Medulla oblongata (tissue), 1 donor: ENCODE results near the gene LRRC14B.
"Not testable (repeated sequence)": the region's sequence is repeated elsewhere in the genome, so short reads cannot be mapped to it uniquely, and the experiment has no call there.

ENCODE experiments used
- DNase-seq: peaks from one replicate; pipeline ENCODE4 v3.0.0-alpha.2; 2015; ENCODE audit errors: extremely low spot score

The LRRC14B gene

DNA sequence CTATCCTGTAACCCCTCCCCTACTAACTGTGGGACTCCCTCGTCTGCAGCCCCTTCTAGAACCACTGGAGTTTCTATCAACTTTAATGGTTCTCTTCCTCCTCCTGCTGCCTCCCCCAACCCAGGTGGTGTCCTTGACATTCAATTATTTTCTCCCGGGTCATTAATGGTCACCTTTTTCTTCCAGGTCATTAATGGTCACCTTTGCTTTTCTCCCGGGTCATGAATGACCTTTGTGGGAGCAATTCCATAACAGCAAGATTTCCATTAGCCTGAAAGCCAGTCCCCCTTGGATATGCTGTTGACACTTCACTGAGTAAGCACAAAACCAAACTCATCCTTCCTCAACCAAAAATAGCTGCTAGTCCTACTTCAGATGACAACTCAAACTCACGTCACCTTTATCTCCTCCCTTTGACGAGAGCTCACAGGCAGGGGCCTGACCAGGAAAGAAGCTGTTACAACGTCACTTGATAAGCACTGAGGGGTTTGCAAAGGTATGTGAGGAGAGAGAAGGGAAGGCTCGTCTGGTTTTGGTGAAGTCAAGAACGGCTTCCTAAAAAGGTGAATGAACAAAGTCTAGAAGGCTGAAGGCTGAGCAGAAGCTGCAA, 15.7 kb downstream of the LRRC14B start:
- DNase-seq: no peak

DNA sequence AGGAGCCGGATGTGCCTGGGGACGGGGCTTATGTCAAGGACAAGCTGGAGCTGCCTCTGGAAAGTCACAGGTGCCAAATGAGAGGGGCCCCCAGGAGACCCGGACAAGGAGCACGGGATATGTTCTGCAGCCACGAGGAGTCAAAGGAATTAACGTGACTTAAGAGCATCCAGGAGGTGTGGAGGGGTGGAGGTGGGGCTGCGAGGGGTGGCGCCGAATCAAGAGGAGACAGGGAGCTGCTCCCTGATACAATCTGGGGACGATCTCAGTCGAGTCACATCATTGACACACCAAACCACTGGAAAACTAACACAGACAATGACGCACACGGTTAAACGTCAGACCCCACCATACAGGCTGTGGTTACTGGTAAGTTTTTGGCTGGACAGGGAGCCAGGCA, 16.3 kb downstream of the LRRC14B start:
- DNase-seq: no peak

DNA sequence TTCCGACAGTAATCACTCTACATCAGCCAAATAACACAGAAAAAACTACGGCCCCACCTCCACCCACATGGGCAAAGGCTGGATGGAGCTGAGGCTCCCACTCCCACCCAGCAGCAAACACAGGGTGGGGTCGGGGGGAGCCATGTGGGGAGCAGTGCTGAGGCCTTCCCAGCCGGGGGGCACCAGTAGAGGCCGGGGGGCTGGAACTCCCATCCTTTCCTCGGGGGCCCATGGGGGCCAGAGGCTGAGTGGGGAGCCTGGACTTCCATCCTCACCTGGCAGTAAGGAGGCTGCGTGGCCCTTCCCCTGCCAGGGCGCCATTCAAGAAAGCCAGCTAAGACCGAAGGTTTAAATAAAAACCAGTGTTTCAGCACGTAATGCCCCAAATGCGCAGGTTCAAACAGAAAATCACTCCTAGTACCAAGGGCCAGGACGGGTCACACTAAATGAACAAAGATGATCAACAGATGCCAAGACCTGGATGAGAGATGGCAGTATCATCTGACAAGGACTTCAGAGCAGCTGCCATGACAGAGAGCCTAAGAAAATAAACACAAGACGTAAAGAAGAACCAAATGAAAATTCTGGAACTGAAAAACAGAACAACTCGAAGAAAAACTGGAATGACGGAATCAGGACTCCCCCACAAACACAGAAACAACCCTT, 17.3 kb downstream of the LRRC14B start:
- no peak for DNase-seq

DNA sequence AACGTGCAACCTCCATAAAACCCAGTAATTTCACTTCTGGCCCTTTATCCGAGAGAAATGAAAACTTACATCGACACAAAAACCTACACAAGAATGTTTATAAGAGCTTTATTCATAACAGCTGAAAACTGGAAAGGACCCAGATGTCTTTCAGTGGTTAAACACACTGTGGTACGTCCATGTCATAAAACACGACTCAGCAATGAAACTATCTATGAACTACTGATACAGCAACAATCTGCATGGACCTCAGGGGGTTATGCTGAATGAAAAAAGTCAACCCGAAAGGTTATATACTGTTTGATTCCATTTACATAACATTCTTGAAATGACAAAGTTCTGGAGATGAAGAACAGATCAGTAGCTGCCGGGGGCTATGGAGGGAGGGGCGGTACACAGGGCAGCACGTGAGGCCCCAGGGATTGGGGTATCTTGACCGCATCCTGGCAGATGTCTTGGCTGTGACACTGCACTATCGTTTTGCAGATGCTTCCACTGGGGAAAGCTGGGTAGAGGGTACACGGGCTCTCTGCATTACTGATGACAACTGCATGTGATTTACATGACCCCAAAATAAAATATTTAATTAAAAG, 22.6 kb downstream of the LRRC14B start:
- DNase-seq: no peak

DNA sequence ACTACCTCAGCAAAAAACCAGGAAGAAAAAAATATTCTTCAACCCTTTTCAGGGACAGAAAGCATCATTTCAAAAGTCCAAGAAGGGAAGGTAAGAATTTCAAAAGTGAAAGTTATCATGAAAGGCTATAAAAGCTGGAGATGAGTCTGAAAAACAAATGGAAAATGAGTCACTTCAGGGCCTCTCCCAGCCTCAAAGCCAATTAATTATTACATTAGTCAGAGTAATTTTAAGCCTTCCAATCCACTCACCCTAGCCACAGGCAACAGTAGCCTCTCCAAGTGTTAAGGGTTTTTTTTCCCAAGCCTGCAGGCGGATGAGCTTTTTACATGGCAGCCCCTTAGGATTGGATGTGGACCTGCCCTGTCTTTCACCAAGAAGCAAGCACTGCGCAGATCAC, 24.0 kb downstream of the LRRC14B start:
- not testable (repeated sequence) for DNase-seq

DNA sequence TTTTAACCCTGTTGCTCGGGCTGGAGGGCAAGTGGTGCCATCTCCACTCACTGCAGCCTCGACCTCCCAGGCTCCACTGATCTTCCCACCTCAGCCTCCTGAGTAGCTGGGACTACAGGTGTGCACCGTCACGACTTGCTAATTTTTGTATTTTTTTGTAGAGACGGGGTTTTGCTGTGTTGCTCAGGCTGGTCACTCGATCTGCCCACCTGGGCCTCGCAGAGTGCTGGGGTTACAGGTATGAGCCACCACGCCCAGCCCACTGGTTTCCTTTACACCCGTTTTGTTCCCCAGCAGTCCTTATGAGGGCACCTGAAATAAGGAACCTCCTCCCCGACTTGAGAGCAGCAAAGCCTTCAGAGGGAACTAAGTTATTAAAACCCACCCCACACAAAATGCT, 24.8 kb downstream of the LRRC14B start:
- not testable (repeated sequence) for DNase-seq

DNA sequence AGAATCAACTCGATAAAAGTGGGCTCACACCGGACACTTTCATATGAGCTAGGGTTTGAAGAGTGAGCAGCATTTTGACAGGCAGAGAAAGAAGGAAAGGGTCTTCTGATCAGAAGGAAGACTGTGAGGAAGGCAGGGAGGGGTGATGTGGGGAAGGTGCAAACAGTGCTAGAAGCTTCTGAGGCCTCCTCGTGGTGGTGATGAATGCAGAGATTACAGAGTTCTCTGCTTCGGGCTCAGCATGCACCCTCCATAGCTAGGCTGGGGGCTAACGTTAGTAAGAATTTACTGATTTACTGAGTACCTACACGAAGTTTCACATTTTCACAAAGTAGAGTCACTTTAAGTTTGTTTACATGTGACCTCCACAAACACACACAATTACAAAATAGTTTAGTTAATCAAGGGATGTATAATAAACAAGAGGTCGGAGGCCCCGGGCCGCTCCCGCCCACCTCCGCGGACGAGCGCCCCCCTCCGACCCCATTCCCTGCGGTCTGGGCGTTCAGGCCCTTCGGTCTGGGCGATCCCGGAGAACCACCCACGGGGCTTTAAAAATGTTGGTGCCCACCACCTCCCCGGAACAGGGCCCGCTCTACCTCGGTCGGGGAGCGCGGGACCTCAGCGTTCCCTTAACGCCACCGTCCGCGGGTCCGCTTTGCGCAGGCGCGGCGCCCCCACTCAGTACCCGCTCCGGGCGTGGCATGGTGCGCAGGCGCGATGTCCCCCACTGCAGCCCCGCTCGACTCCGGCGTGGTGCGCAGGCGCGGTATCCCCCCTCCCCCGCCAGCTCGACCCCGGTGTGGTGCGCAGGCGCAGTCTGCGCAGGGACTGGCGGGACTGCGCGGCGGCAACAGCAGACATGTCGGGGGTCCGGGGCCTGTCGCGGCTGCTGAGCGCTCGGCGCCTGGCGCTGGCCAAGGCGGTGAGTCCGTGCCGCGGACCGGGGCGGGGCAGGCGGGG, 26.5 kb downstream of the LRRC14B start, which contains the start of the genes CCDC127 and SDHA:
Gene CCDC127, minus strand, starts transcription at position 660 of the 963 bp plus-strand sequence. CDS start 1,304 bp downstream, outside the sequence.
Gene SDHA, plus strand, starts transcription at position 827 of the 963 bp plus-strand sequence. Its CDS starts 36 bp downstream, at position 863.
- peak; percentile 96 for DNase-seq

DNA sequence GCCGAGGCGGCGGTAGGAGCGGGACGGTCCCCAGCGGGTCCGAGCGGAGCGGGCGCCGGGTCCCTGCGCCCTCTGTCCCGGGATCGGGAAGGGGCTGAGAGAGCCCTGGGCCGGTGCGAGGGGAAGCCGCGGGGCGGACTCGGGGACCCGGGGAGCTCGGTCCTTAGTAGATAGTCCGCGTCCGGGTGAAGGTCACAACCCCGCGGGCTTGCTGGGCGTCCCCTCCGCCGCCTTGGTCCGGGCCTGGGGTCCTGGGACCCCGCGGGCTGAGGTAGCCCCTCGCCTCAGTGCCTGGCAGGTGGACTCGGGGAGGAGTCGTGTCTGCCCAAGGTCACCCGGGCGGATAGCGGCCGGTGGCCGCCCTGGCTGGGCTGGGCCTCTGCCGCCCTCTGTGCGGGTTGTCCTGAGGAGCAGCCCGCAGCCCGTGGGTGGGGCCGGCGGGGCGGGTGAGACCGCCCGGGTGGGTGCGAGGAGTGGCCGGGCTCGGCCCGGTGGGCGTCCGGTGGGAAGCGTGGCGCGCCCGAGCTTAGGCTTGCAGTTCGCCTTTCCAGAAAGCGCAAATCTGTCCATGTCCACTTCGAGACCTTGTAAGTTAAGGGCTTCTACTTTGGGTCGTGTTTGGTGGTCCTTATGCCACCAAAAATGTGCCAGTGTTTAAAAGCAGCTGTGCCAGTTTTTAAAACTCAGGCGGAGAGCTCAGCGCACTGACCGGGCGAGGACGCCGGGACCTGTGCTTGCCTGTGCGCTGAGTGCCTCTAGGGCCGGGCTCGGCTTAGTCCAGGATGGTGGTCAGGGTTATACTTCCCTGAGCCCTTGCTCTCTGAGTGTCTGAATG, 27.4 kb downstream of the LRRC14B start:
- DNase-seq: peak; percentile 44

DNA sequence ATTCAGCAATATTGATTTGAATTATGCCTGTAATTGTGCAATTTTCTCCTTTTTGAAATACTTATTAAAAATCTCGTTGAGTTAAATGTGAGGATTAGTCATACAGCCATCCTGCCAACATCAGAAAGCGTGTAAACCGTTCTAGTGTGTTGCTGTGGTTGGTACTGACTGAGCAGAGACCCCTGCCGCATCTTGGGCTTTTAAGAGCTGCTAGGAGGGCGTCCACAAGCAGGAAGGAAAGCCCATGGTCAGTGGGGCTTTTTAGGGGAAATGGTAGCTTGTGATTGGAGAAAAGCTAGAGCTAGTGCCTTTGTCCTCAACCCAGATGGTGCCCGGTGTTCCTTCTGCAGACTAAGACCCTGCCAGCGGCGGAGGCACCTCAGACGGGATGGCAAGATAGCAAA, 28.2 kb downstream of the LRRC14B start:
- DNase-seq: peak; percentile 43

DNA sequence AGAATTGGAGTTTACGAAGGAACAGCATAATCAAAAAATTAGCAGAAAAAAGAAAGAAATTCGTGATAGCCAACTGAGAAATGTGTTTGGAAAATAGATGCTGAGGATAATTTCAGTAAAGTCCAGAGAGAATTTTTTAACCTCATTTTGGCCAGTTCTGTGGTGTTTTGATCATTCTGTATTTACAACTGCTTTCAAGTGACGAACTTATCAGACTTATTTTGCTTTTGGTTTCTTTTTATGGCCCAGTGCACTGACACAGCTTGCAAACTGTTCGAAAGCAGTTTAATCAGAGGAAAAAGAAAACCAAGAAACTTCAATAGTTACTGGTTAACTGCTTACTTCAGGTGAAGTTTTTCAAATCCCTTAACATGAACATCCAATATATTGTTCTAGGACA, 28.7 kb downstream of the LRRC14B start:
- DNase-seq: peak; percentile 14

DNA sequence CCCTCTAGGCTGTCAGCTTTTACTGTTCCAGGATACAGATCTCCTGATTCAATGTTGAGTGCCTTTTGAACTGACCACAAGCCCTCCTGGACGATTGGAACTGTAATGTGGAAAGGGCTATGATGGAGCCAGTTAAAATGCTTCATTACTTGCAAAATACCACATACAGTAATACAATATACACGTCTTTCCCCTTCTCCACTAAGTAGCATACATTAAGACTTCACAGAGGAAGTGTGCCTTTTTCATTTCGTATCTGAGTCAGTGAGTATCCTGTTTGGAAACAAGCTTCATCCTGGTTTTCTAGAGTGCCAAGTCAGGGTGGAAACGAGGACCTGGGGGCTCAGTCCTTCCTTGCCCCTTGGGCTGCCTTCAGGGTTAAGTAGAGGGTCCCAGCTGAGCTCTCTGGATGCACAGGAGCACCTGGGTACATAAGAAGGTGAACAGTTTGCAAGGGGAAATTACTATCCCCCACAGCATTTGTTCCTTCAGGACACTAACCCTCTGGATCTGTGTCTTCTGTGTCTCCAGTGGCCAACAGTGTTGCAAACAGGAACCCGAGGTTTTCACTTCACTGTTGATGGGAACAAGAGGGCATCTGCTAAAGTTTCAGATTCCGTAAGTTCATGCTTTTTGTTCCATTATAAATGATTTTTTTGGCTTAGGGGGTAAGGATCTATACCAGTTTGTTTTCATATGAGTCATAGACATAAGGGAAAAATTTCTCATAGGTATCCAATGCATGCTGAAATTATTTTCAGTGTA, 31.8 kb downstream of the LRRC14B start:
- DNase-seq: not testable (repeated sequence)

DNA sequence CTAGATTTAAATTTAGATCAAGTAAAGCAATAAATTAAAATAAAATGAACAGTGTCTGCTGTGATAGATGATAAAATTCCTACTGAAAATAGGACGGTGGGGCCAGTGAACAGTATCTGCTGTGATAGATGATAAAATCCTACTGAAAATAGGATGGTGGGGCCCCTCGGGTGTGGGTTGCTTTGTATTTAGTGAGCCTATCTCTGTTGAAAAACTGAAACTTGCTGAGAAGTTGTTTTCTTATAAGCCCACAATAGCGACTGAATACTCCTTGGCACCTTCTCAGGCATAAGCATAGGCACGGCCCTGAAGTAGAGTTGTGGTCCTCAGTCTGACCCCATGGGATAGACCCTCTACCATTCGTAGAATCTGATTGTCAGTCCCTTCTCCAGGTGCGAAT, 32.5 kb downstream of the LRRC14B start:
- DNase-seq: no peak

DNA sequence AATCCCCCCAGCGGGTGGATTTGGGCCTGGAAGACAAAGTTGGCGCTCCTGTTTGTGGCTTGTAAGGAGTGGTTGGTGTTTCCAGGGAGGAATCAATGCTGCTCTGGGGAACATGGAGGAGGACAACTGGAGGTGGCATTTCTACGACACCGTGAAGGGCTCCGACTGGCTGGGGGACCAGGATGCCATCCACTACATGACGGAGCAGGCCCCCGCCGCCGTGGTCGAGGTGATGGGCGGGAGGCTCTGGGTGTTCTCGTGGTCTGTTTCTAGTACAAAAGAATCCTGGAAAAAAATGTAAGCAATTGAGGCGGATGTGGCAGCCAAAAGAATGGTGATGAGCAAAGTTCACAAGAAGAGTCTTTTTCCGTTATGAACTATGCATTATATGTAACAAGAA, 34.0 kb downstream of the LRRC14B start:
- DNase-seq: no peak

DNA sequence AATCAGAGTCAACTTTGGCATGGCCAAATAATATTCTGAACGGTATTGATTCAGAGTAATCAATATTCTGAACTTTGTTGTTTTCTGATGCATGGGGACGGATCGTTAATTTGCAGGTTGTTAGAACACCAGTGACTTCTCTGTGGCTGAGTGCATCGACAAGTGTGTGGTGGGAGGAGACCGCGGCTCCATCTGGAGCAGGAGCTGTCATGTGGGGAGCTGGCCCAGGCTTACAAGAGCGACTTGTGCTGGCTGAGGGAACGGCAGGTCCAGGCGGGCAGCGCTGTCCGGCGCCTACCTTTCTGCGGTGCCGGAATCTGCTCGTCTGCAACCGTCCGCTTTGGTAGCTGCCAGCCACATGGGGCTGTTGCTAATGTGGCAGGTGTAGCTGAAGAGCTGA, 36.1 kb downstream of the LRRC14B start:
- not testable (repeated sequence) for DNase-seq

DNA sequence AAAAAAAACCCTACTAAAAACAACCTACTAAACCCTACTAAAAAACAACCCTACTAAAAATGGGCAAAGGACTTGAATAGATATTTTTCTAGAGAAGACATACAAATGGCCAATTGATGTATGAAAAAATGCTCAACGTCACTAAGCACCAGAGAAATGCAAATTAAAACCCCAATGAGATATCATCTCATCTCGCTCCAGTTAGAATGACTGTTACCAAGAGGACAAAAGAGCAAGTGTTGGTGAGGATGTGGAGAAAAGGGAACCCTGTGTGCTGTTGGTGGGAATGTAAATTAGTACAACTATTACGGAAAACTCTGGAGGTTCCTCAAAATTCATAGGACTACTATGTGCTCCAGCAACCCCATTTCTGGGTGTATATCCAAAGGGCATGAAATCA, 37.6 kb downstream of the LRRC14B start:
- DNase-seq: peak; percentile 20

DNA sequence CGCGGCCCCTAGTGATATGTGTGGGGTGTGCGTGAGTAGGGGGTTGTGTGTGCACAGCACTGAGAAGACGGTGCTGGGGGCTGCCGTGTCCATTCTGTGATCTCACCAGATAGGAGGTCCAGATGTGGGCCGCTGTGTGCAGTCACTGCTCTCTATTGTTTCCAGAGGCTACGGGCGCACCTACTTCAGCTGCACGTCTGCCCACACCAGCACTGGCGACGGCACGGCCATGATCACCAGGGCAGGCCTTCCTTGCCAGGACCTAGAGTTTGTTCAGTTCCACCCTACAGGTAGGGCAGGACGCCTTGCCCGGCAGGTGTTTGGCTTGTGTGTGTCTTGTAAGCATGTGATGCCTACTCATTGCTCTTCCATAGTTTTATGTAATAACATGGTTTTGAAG, 39.4 kb downstream of the LRRC14B start:
- DNase-seq: no peak

DNA sequence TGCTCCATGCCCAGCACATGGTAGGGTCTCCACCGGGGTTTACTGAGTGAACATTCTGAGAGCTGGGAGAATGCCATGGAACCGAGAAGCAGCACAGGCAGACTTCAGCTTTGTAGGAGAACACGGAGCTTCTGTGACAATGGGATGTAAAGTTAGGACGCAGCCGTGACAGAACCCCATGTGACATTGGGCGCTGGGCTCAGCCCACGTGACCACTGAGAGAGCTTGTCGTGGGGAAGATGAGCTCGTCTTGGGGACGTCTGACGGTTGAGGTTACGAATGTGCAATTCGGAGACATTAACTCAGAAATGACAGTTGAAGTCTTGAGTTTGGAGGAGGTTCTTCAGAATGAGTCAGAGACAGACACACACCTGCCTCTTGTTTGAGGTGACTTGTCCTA, 40.4 kb downstream of the LRRC14B start:
- no peak for DNase-seq

DNA sequence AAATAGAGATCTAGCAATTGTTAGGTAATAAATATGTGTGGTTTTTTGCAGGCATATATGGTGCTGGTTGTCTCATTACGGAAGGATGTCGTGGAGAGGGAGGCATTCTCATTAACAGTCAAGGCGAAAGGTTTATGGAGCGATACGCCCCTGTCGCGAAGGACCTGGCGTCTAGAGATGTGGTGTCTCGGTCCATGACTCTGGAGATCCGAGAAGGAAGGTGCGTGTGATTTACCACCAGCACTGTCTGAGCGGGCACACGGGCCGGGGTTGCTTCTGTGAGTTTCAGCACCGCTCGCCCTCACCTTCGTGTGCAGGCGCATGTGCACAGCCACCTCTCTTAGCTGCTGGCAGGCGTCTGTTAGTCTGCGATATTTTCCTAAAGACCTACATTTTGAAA, 42.1 kb downstream of the LRRC14B start:
- not testable (repeated sequence) for DNase-seq

DNA sequence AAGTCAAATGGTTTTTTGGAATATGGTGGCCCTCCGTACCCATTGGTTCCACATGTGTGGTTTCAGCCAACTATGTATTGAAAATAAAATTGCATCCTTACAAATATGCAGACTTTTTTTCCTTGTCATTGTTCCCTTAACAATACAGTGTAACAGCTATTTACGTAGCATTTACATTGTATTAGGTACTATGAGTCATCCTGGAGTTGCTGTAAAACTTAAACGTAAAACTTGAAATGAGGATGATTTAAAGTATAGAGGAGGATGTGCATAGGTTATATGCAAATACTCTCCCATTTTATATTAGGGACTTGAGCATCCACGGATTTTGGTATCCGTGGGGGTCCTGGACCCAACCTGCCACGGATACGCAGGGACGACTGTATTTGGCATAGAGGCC, 43.2 kb downstream of the LRRC14B start:
- DNase-seq: no peak

DNA sequence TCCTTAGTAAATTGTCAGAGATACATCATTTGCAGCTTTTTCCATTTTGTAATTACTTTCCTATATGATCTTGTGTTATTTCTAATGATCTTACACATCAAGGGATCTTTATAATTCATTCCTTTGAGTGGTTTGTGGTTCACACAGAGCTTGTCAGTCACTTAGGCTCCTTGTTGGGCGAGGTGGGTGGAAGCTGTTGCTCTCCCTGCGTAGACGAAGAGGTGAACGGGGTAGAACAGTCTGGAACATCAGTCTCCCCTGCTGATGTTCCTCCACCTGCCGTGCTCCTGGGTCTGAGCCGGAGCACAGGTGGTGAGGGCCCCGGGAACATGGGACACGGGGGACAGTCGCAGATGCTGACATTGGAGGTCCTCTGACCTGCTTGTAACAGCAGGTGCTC, 44.2 kb downstream of the LRRC14B start:
- DNase-seq: not testable (repeated sequence)
